Measurements from ENCODE around the gene RIC8A.
"Not testable (repeated sequence)": the region's sequence is repeated elsewhere in the genome, so short reads cannot be mapped to it uniquely, and the experiment has no call there.

Gene RIC8A

GRCh38 chr11:218815-219593 is 11.5 kb downstream of the RIC8A start:
- no peak for DNase-seq (ENCODE audit: low spot score)

- not testable (repeated sequence) for DNase-seq (ENCODE audit: low spot score)
Observed at GRCh38 chr11:220641-221215, 13.2 kb downstream of the RIC8A start.

GRCh38 chr11:221539-221938 is 14.0 kb downstream of the RIC8A start:
- DNase-seq (ENCODE audit: low spot score), result no peak

- no peak for DNase-seq (ENCODE audit: low spot score)
Observed at GRCh38 chr11:221998-222789, 14.7 kb downstream of the RIC8A start.

GRCh38 chr11:223026-223789 is 15.7 kb downstream of the RIC8A start:
- no peak for DNase-seq (ENCODE audit: low spot score)

- DNase-seq (ENCODE audit: low spot score), result no peak
Observed at GRCh38 chr11:223884-224283, 16.4 kb downstream of the RIC8A start.

- DNase-seq (ENCODE audit: low spot score), result no peak
Observed at GRCh38 chr11:224424-224823, 16.9 kb downstream of the RIC8A start.

GRCh38 chr11:225734-226453 is 18.4 kb downstream of the RIC8A start:
- no peak for DNase-seq (ENCODE audit: low spot score)

- no peak for DNase-seq (ENCODE audit: low spot score)
Observed at GRCh38 chr11:227824-228379, 20.4 kb downstream of the RIC8A start.

GRCh38 chr11:230431-230830 is 22.9 kb downstream of the RIC8A start:
- no peak for DNase-seq (ENCODE audit: low spot score)

GRCh38 chr11:232783-233565 is 25.5 kb downstream of the RIC8A start:
- no peak for DNase-seq (ENCODE audit: low spot score)

- DNase-seq (ENCODE audit: low spot score), result no peak
Observed at GRCh38 chr11:235180-235579, 27.7 kb downstream of the RIC8A start.

GRCh38 chr11:235609-235996 is 28.1 kb downstream of the RIC8A start:
- DNase-seq (ENCODE audit: low spot score), result no peak

- DNase-seq (ENCODE audit: low spot score), result peak; percentile 81
Observed at GRCh38 chr11:235997-236773, 28.7 kb downstream of the RIC8A start, which contains the start of gene SIRT3. SIRT3 (minus strand) TSS chr11:236342; CDS start chr11:236328, 14 bp downstream.

GRCh38 chr11:236774-237767 is 29.6 kb downstream of the RIC8A start, which contains the start of gene PSMD13:
PSMD13 (plus strand) TSS chr11:236976; CDS start chr11:237050, 74 bp downstream.
- DNase-seq (ENCODE audit: low spot score), result peak; percentile 79

- DNase-seq (ENCODE audit: low spot score), result not testable (repeated sequence)
Observed at GRCh38 chr11:238346-238745, 30.8 kb downstream of the RIC8A start.

- no peak for DNase-seq (ENCODE audit: low spot score)
Observed at GRCh38 chr11:240315-240714, 32.8 kb downstream of the RIC8A start.

- no peak for DNase-seq (ENCODE audit: low spot score)
Observed at GRCh38 chr11:241634-242033, 34.1 kb downstream of the RIC8A start.

Measured in SK-N-DZ (cell line).